IPS-18a (cell line): ENCODE data around the gene CRACDL.

Source experiments
- H3K27ac ChIP-seq: one replicate; pipeline ENCODE4 v1.5.1; 2013; ENCODE audit warnings: low read length
- H3K27me3 ChIP-seq: one replicate; pipeline ENCODE4 v1.6.1; 2013; ENCODE audit warnings: mild to moderate bottlenecking, low read length; ENCODE audit not compliant: control insufficient read depth, insufficient read depth
- H3K36me3 ChIP-seq: one replicate; pipeline ENCODE4 v1.6.1; 2013; ENCODE audit warnings: low read depth, low read length; ENCODE audit not compliant: control insufficient read depth
- H3K4me1 ChIP-seq: one replicate; pipeline ENCODE4 v1.6.1; 2013; ENCODE audit warnings: low read depth, low read length; ENCODE audit not compliant: control insufficient read depth
- H3K4me3 ChIP-seq: one replicate; pipeline ENCODE4 v1.5.1; 2013; ENCODE audit warnings: low read length
- H3K9ac ChIP-seq: one replicate; pipeline ENCODE4 v1.6.1; 2013; ENCODE audit warnings: mild to moderate bottlenecking, low read length, moderate library complexity
- H3K9me3 ChIP-seq: one replicate; pipeline ENCODE4 v1.6.1; 2013; ENCODE audit warnings: low read depth, low read length; ENCODE audit not compliant: control insufficient read depth

Gene CRACDL

GRCh38 chr2:98936353-98937351 lies 627 bp upstream of the CRACDL start:
- Histone ChIP-seq H3K27ac (no peak overlapping the region), H3K9ac (no peak overlapping the region), H3K9me3 (no peaks in the 10 kb centered on the region), H3K4me1 (peaks cover 5% of the 10 kb centered on the region), H3K27me3 (peaks cover 63% of the 10 kb centered on the region), H3K36me3 (no peaks in the 10 kb centered on the region), H3K4me3 (peak overlapping the region; percentile 44)

- no peak overlapping the region for H3K9ac ChIP-seq
- H3K27me3 ChIP-seq, result peaks cover 63% of the 10 kb centered on the region
- H3K27ac ChIP-seq, result no peak overlapping the region
- no peaks in the 10 kb centered on the region for H3K36me3 ChIP-seq
- no peaks in the 10 kb centered on the region for H3K9me3 ChIP-seq
- peak overlapping the region; percentile 44 for H3K4me3 ChIP-seq
- peaks cover 5% of the 10 kb centered on the region for H3K4me1 ChIP-seq
These were observed 784 bp downstream of the CRACDL start for GRCh38 chr2:98935111-98935770.

GRCh38 chr2:98932778-98933343 lies 3.2 kb downstream of the CRACDL start:
- H3K27ac ChIP-seq, result no peak overlapping the region
- H3K27me3 ChIP-seq, result peaks cover 43% of the 10 kb centered on the region
- H3K36me3 ChIP-seq, result no peaks in the 10 kb centered on the region
- H3K9me3 ChIP-seq, result no peaks in the 10 kb centered on the region
- H3K9ac ChIP-seq, result no peak overlapping the region
- H3K4me1 ChIP-seq, result peaks cover 5% of the 10 kb centered on the region
- H3K4me3 ChIP-seq, result no peak overlapping the region

- Histone ChIP-seq H3K36me3 (no peaks in the 10 kb centered on the region), H3K4me3 (no peak overlapping the region), H3K9ac (no peak overlapping the region), H3K9me3 (no peaks in the 10 kb centered on the region), H3K27me3 (peaks cover 36% of the 10 kb centered on the region), H3K4me1 (peaks cover 10% of the 10 kb centered on the region), H3K27ac (no peak overlapping the region)
These were observed 3.9 kb downstream of the CRACDL start for GRCh38 chr2:98932164-98932563.

GRCh38 chr2:98931596-98931995 lies 4.4 kb downstream of the CRACDL start:
- peaks cover 10% of the 10 kb centered on the region for H3K4me1 ChIP-seq
- no peaks in the 10 kb centered on the region for H3K36me3 ChIP-seq
- peaks cover 30% of the 10 kb centered on the region for H3K27me3 ChIP-seq
- no peak overlapping the region for H3K27ac ChIP-seq
- H3K9ac ChIP-seq, result no peak overlapping the region
- no peaks in the 10 kb centered on the region for H3K9me3 ChIP-seq
- no peak overlapping the region for H3K4me3 ChIP-seq

GRCh38 chr2:98929920-98930319 lies 6.1 kb downstream of the CRACDL start:
- H3K9ac ChIP-seq, result no peak overlapping the region
- H3K27me3 ChIP-seq, result peaks cover 15% of the 10 kb centered on the region
- H3K4me3 ChIP-seq, result no peak overlapping the region
- H3K36me3 ChIP-seq, result no peaks in the 10 kb centered on the region
- peaks cover 4% of the 10 kb centered on the region for H3K4me1 ChIP-seq
- no peaks in the 10 kb centered on the region for H3K9me3 ChIP-seq
- no peak overlapping the region for H3K27ac ChIP-seq

GRCh38 chr2:98928242-98928641 lies 7.8 kb downstream of the CRACDL start:
- Histone ChIP-seq H3K4me1 (peaks cover 4% of the 10 kb centered on the region), H3K4me3 (no peak overlapping the region), H3K27ac (no peak overlapping the region), H3K36me3 (no peaks in the 10 kb centered on the region), H3K9ac (no peak overlapping the region), H3K27me3 (no peaks in the 10 kb centered on the region), H3K9me3 (peaks cover 5% of the 10 kb centered on the region)

GRCh38 chr2:98927027-98927426 lies 9.0 kb downstream of the CRACDL start:
- H3K4me3 ChIP-seq, result no peak overlapping the region
- no peaks in the 10 kb centered on the region for H3K36me3 ChIP-seq
- H3K27me3 ChIP-seq, result no peaks in the 10 kb centered on the region
- H3K27ac ChIP-seq, result no peak overlapping the region
- H3K9ac ChIP-seq, result no peak overlapping the region
- H3K9me3 ChIP-seq, result peaks cover 5% of the 10 kb centered on the region
- H3K4me1 ChIP-seq, result peaks cover 4% of the 10 kb centered on the region

GRCh38 chr2:98926601-98927000 lies 9.4 kb downstream of the CRACDL start:
- Histone ChIP-seq H3K27ac (no peak overlapping the region), H3K36me3 (no peaks in the 10 kb centered on the region), H3K9ac (no peak overlapping the region), H3K4me1 (peaks cover 4% of the 10 kb centered on the region), H3K9me3 (peaks cover 5% of the 10 kb centered on the region), H3K4me3 (no peak overlapping the region), H3K27me3 (no peaks in the 10 kb centered on the region)

GRCh38 chr2:98924910-98925309 lies 11.1 kb downstream of the CRACDL start:
- Histone ChIP-seq H3K27me3 (no peaks in the 10 kb centered on the region), H3K27ac (no peak overlapping the region), H3K4me3 (no peak overlapping the region), H3K36me3 (no peaks in the 10 kb centered on the region), H3K9ac (no peak overlapping the region), H3K4me1 (peaks cover 4% of the 10 kb centered on the region), H3K9me3 (peaks cover 5% of the 10 kb centered on the region)

- Histone ChIP-seq H3K36me3 (no peaks in the 10 kb centered on the region), H3K9ac (no peak overlapping the region)
These were observed 11.8 kb downstream of the CRACDL start for GRCh38 chr2:98924038-98924830.

More at GRCh38 chr2:98924038-98924830, 11.8 kb downstream of the CRACDL start:
- Histone ChIP-seq H3K4me3 (no peak overlapping the region), H3K9me3 (peaks cover 5% of the 10 kb centered on the region), H3K27ac (no peak overlapping the region), H3K27me3 (no peaks in the 10 kb centered on the region), H3K4me1 (peaks cover 4% of the 10 kb centered on the region)
